HG02798 (cell line): ENCODE measurements around the gene ABO.
"Not testable (repeated sequence)": the region's sequence is repeated elsewhere in the genome, so short reads cannot be mapped to it uniquely, and the experiment has no call there.

Experiments
- ATAC-seq: cut with Tn5 transposase; IDR thresholded peaks from one replicate; pipeline ENCODE4 v1.9.1; 2021; ENCODE audit warnings: mild to moderate bottlenecking; ENCODE audit not compliant: unreplicated experiment, poor library complexity

ABO gene

GRCh38 chr9:133294257-133294656 is 19.3 kb upstream of the ABO start:
- no peak for ATAC-seq

GRCh38 chr9:133290751-133291302 is 15.8 kb upstream of the ABO start:
- ATAC-seq: no peak

GRCh38 chr9:133286523-133286922 is 11.5 kb upstream of the ABO start:
- ATAC-seq: no peak

GRCh38 chr9:133285252-133285775 is 10.3 kb upstream of the ABO start:
- ATAC-seq: no peak

- no peak for ATAC-seq
Measured at GRCh38 chr9:133284362-133284761, 9.4 kb upstream of the ABO start.

- ATAC-seq: not testable (repeated sequence)
Measured at GRCh38 chr9:133283255-133284032, 8.4 kb upstream of the ABO start.

- no peak for ATAC-seq
Measured at GRCh38 chr9:133282464-133283238, 7.7 kb upstream of the ABO start.

GRCh38 chr9:133280392-133280791 is 5.4 kb upstream of the ABO start:
- ATAC-seq: no peak

- ATAC-seq: no peak
Measured at GRCh38 chr9:133278161-133279114, 3.4 kb upstream of the ABO start.

GRCh38 chr9:133277467-133277866 is 2.5 kb upstream of the ABO start:
- no peak for ATAC-seq

- no peak for ATAC-seq
Measured at GRCh38 chr9:133276923-133277322, 1.9 kb upstream of the ABO start.

GRCh38 chr9:133276001-133276884 is 1.2 kb upstream of the ABO start:
- no peak for ATAC-seq

- ATAC-seq: no peak
Measured at GRCh38 chr9:133274236-133275104, 531 bp downstream of the ABO start.

- ATAC-seq: no peak
Measured at GRCh38 chr9:133273819-133274218, 1.2 kb downstream of the ABO start.

GRCh38 chr9:133273098-133273497 is 1.9 kb downstream of the ABO start:
- ATAC-seq: no peak

- ATAC-seq: no peak
Measured at GRCh38 chr9:133269537-133270362, 5.3 kb downstream of the ABO start.

GRCh38 chr9:133269136-133269535 is 5.9 kb downstream of the ABO start:
- ATAC-seq: not testable (repeated sequence)
